ENCODE data around the gene MOBP. TPM values are rescaled to one million over a fixed set of nuclear protein-coding genes. Genes with fewer than 3 reads are reported as not detected.

The MOBP gene
- polyA plus RNA-seq, 5 donors: 0.16 to 0.60 (median 0.26) TPM

GRCh38 chr3:39541442-39541841 lies 74.0 kb downstream of the MOBP start:
- no peak for DNase-seq

GRCh38 chr3:39541917-39542329 lies 74.4 kb downstream of the MOBP start:
- DNase-seq: no peak

DNA sequence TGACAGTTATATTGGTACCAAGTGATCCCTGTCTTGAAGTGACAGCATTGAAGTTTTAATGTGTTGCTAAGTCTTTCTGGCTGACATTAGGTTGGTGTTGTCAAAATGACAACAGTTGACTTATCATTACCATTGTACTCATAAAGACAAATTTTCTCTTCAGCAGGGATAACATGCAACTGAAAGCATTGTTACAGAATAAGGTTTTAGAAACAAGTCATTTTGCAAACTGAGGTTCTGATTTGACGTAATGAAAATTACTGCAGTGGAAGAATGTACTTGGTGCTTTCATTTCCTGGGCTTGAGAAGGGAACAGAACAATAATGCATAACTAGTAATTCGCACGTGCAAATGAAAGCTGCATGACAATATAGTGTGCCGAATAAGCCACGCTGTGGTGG lies 75.1 kb downstream of the MOBP start:
- no peak for DNase-seq

- no peak for DNase-seq
Observed at GRCh38 chr3:39548282-39548681, 80.8 kb downstream of the MOBP start.

DNA sequence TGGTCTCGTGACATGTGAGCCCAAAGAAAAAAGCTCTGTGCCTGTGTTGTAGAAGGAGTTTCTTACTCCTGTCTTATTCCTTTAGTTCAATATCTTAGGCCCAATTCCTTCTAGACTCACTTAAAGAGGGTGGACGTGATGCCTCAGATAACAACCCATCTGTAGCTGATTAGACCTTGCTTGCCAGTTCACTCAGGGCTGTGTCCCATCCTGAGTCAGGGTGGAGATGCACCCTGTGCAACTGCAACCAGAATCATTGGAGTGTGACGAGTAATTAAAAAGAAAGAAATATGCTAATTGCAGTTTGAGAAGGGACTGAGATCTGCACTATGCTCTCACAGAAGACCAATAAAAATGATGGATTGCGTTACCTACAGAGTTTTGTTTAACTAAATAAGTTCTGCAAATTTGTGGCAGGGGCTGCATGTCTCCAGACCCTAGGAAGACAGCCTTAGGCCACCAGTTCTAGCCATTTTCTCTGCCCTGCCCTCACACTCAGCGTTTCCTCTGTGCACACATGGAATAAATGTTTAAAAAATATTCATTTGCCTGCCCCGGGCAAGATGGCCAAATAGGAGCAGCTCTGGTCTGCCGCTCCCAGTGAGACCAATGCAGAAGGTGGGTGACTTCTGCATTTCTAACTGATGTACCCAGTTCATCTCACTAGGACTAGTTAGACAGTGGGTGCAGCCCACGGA lies 83.0 kb downstream of the MOBP start:
- DNase-seq: no peak

Other genes with a start within 250 kb of the MOBP start
- gene CX3CR1, start 187.6 kb upstream of the MOBP start, polyA plus RNA-seq (ENCODE audit: insufficient read depth in 1 of 5, insufficient read length in 5 of 5, low replicate concordance in 1 of 5): 1 to 10 TPM; 2.1 to 5.4 (median 4.0) TPM
- gene CCR8, start 138.0 kb upstream of the MOBP start, polyA plus RNA-seq (ENCODE audit: insufficient read depth in 1 of 5, insufficient read length in 5 of 5, low replicate concordance in 1 of 5): not detected
- gene SLC25A38, start 84.3 kb upstream of the MOBP start, polyA plus RNA-seq (ENCODE audit: insufficient read depth in 1 of 5, insufficient read length in 5 of 5, low replicate concordance in 1 of 5): 10 to 100 TPM; 35.7 to 44.0 (median 38.8) TPM
- gene RPSA, start 61.0 kb upstream of the MOBP start, polyA plus RNA-seq (ENCODE audit: insufficient read depth in 1 of 5, insufficient read length in 5 of 5, low replicate concordance in 1 of 5): 1,000 to 10,000 TPM; 1,704 to 2,078 (median 2,000) TPM

Data from right lung (tissue), 5 donors.